Activated naive CD4-positive, alpha-beta T cell treated with anti-CD3 and anti-CD28 coated beads for 36 hours (primary cell): Measurements from ENCODE around the gene NANOG. TPM values are rescaled to one million over a fixed set of nuclear protein-coding genes. Genes with fewer than 3 reads are reported as not detected.
"Not testable (repeated sequence)": the region's sequence is repeated elsewhere in the genome, so short reads cannot be mapped to it uniquely, and the experiment has no call there.

ENCODE experiments used
- CTCF ChIA-PET: fragments of 350-600 bp; sonication (Branson Sonifier 250); formaldehyde crosslinking; loops from one replicate; lab custom pipeline; 2021; ENCODE audit warnings: antibody characterized with exemption; lab: Charles Lee
- DNase-seq: peaks from one replicate; pipeline ENCODE4 v3.0.0-alpha.2; 2020
- H3K27ac Mint-ChIP-seq: one replicate; pipeline ENCODE4 v1.8.0; 2021; ENCODE audit warnings: mild to moderate bottlenecking, mixed read lengths
- H3K27me3 Mint-ChIP-seq: one replicate; pipeline ENCODE4 v1.8.0; 2021; ENCODE audit warnings: low read depth, mixed read lengths
- H3K36me3 Mint-ChIP-seq: one replicate; pipeline ENCODE4 v1.8.0; 2021; ENCODE audit warnings: low read depth, mixed read lengths
- H3K4me1 Mint-ChIP-seq: one replicate; pipeline ENCODE4 v1.8.0; 2021; ENCODE audit warnings: low read depth, mixed read lengths
- H3K4me3 Mint-ChIP-seq: one replicate; pipeline ENCODE4 v1.8.0; 2021; ENCODE audit warnings: mild to moderate bottlenecking, moderate library complexity, mixed read lengths
- H3K9me3 Mint-ChIP-seq: one replicate; pipeline ENCODE4 v1.8.0; 2021; ENCODE audit warnings: mixed read lengths
- intact Hi-C: fragments of 100-400 bp; cut with micrococcal nuclease; formaldehyde crosslinking; loops from one replicate; pipeline ENCODE4 v1.15.1; 2023
- total RNA-seq, 2 experiments: library from RNA; stranded (reverse); gene quantifications; one replicate each; pipeline ENCODE4 v1.2.3, GENCODE V29; 2021

Gene NANOG
- total RNA-seq, 2 experiments from 2014 or later = not detected

- H3K27ac Mint-ChIP-seq, H3K9me3 Mint-ChIP-seq, H3K36me3 Mint-ChIP-seq, H3K4me1 Mint-ChIP-seq, CTCF ChIA-PET, DNase-seq, intact Hi-C loops, H3K27me3 Mint-ChIP-seq: not testable (repeated sequence)
- H3K4me3 Mint-ChIP-seq = peak overlapping the region; percentile 43
These were observed 53.9 kb downstream of the NANOG start for GRCh38 chr12:7843149-7843548.

GRCh38 chr12:7843583-7843982 is 54.4 kb downstream of the NANOG start:
- intact Hi-C loops, H3K4me1 Mint-ChIP-seq, H3K36me3 Mint-ChIP-seq, H3K9me3 Mint-ChIP-seq, H3K27me3 Mint-ChIP-seq: not testable (repeated sequence)
- CTCF ChIA-PET = interaction anchor here (1.0 kb wide), 1 partner anchor 12 kb away, joined by 3 read pairs; no protein-coding TSS in a partner anchor
- Mint-ChIP-seq H3K27ac (peak overlapping the region; percentile 66), H3K4me3 (peak overlapping the region; percentile 39)
- DNase-seq = peak; percentile 19

GRCh38 chr12:7844116-7844515 is 54.9 kb downstream of the NANOG start:
- CTCF ChIA-PET = interaction anchor here (1.0 to 1.1 kb wide), 2 partner anchors 12 to 22 kb away, joined by 3 read pairs; no protein-coding TSS in a partner anchor
- H3K27me3 Mint-ChIP-seq = peaks cover 3% of the 10 kb centered on the region
- no peaks in the 10 kb centered on the region for H3K9me3 Mint-ChIP-seq
- H3K27ac Mint-ChIP-seq = no peak overlapping the region
- H3K4me3 Mint-ChIP-seq = no peak overlapping the region
- H3K36me3 Mint-ChIP-seq = no peaks in the 10 kb centered on the region
- DNase-seq = no peak
- H3K4me1 Mint-ChIP-seq = peaks cover 2% of the 10 kb centered on the region
- intact Hi-C loops = no loop called here

- CTCF ChIA-PET = interaction anchor here (0.6 kb wide), 1 partner anchor 12 kb away, joined by 4 read pairs; no protein-coding TSS in a partner anchor
- H3K9me3 Mint-ChIP-seq, intact Hi-C loops, H3K4me3 Mint-ChIP-seq, H3K4me1 Mint-ChIP-seq, H3K27ac Mint-ChIP-seq, H3K36me3 Mint-ChIP-seq, DNase-seq: not testable (repeated sequence)
- H3K27me3 Mint-ChIP-seq = peaks cover 11% of the 10 kb centered on the region
These were observed 58.3 kb downstream of the NANOG start for GRCh38 chr12:7847226-7848097.

GRCh38 chr12:7848098-7848422 is 58.9 kb downstream of the NANOG start:
- H3K36me3 Mint-ChIP-seq, DNase-seq, intact Hi-C loops, H3K4me1 Mint-ChIP-seq, H3K27ac Mint-ChIP-seq, H3K4me3 Mint-ChIP-seq, H3K9me3 Mint-ChIP-seq: not testable (repeated sequence)
- H3K27me3 Mint-ChIP-seq = peaks cover 13% of the 10 kb centered on the region
- CTCF ChIA-PET = interaction anchor here (0.6 to 0.7 kb wide), 2 partner anchors 12 to 165 kb away, joined by 3 to 4 read pairs; no protein-coding TSS in a partner anchor

Other genes starting within 250 kb of the NANOG start
- gene APOBEC1, start 123.5 kb upstream of the NANOG start, total RNA-seq = not detected
- gene GDF3, start 93.6 kb upstream of the NANOG start, total RNA-seq = not detected
- not detected for gene DPPA3, start 78.0 kb upstream of the NANOG start, total RNA-seq
- gene CLEC4C, start 42.0 kb upstream of the NANOG start, total RNA-seq = not detected
- gene NANOGNB, start 24.2 kb upstream of the NANOG start, total RNA-seq = not detected
- 1 to 10 TPM; 8.8 to 9.8 TPM for gene SLC2A14, start 83.5 kb downstream of the NANOG start, total RNA-seq
- 100 to 1,000 TPM; 392 to 394 TPM for gene SLC2A3, start 146.8 kb downstream of the NANOG start, total RNA-seq
- 10 to 100 TPM; 17.6 to 17.7 TPM for gene FOXJ2, start 243.3 kb downstream of the NANOG start, total RNA-seq